GM21619 (cell line): ENCODE data around the gene GRIA1.
"Not testable (repeated sequence)": the region's sequence is repeated elsewhere in the genome, so short reads cannot be mapped to it uniquely, and the experiment has no call there.

Source experiments
- ATAC-seq: cut with Tn5 transposase; IDR thresholded peaks from one replicate; pipeline ENCODE4 v1.9.1; 2021; ENCODE audit not compliant: unreplicated experiment

GRIA1 gene

GRCh38 chr5:153711755-153712154 lies 221.3 kb downstream of the GRIA1 start:
- ATAC-seq, result no peak

GRCh38 chr5:153712946-153713345 lies 222.5 kb downstream of the GRIA1 start:
- no peak for ATAC-seq

GRCh38 chr5:153713943-153714342 lies 223.5 kb downstream of the GRIA1 start:
- no peak for ATAC-seq

GRCh38 chr5:153714798-153715197 lies 224.3 kb downstream of the GRIA1 start:
- no peak for ATAC-seq

- no peak for ATAC-seq
Observed at GRCh38 chr5:153717287-153717686, 226.8 kb downstream of the GRIA1 start.

- no peak for ATAC-seq
Observed at GRCh38 chr5:153718713-153719112, 228.2 kb downstream of the GRIA1 start.

- no peak for ATAC-seq
Observed at GRCh38 chr5:153719324-153719723, 228.9 kb downstream of the GRIA1 start.

GRCh38 chr5:153723022-153723610 lies 232.6 kb downstream of the GRIA1 start:
- not testable (repeated sequence) for ATAC-seq

GRCh38 chr5:153742060-153742459 lies 251.6 kb downstream of the GRIA1 start:
- no peak for ATAC-seq

GRCh38 chr5:153744751-153745150 lies 254.3 kb downstream of the GRIA1 start:
- no peak for ATAC-seq

GRCh38 chr5:153745778-153746395 lies 255.4 kb downstream of the GRIA1 start:
- no peak for ATAC-seq

- no peak for ATAC-seq
Observed at GRCh38 chr5:153746440-153746839, 256.0 kb downstream of the GRIA1 start.

GRCh38 chr5:153748823-153749222 lies 258.4 kb downstream of the GRIA1 start:
- no peak for ATAC-seq

- ATAC-seq, result no peak
Observed at GRCh38 chr5:153749960-153750359, 259.5 kb downstream of the GRIA1 start.

- ATAC-seq, result no peak
Observed at GRCh38 chr5:153751251-153751650, 260.8 kb downstream of the GRIA1 start.

- ATAC-seq, result no peak
Observed at GRCh38 chr5:153752890-153753289, 262.4 kb downstream of the GRIA1 start.

- ATAC-seq, result no peak
Observed at GRCh38 chr5:153753645-153754432, 263.4 kb downstream of the GRIA1 start.

- no peak for ATAC-seq
Observed at GRCh38 chr5:153755913-153756500, 265.5 kb downstream of the GRIA1 start.

- no peak for ATAC-seq
Observed at GRCh38 chr5:153756540-153756939, 266.1 kb downstream of the GRIA1 start.

- ATAC-seq, result no peak
Observed at GRCh38 chr5:153765987-153766386, 275.5 kb downstream of the GRIA1 start.

GRCh38 chr5:153767221-153768188 lies 277.0 kb downstream of the GRIA1 start:
- ATAC-seq, result no peak
